D721Med (cell line): Measurements from ENCODE around the gene KYNU.
"Not testable (repeated sequence)": the region's sequence is repeated elsewhere in the genome, so short reads cannot be mapped to it uniquely, and the experiment has no call there.

Source experiments
- DNase-seq: peaks from one replicate; pipeline ENCODE4 v3.0.0; 2011; ENCODE audit warnings: low spot score; ENCODE audit not compliant: insufficient read length
- FAIRE-seq: peaks from 2 replicates; lab custom pipeline; 2011; peaks lifted over from hg19 to GRCh38; lab: Jason Lieb, UNC
- CTCF ChIP-seq: IDR thresholded peaks from 2 replicates; pipeline ENCODE4 v1.5.1; 2012; ENCODE audit warnings: mild to moderate bottlenecking, control low read depth; ENCODE audit not compliant: insufficient read depth; ENCODE audit errors: missing control alignments

KYNU gene

GRCh38 chr2:143088388-143088787 lies 210.9 kb downstream of the KYNU start:
- no peak for TF ChIP-seq CTCF
- DNase-seq (no peak), FAIRE-seq (no peak)

DNA sequence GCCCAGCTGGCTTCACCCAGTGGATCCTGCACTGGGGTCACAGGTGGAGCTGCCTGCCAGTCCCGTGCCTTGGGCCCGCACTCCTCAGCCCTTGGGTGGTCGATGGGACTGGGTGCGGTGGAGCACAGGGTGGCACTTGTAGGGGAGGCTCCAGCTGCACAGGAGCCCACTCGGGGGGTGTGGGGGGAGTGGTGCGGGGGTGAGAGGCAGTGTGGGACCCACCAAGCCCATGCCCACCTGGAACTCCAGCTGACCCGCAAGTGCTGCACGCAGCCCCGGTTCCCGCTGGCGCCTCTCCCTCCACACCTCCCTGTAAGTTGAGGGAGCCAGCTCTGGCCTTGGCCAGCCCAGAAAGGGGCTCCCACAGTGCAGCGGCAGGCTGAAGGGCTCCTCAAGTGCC lies 212.1 kb downstream of the KYNU start:
- DNase-seq, FAIRE-seq: not testable (repeated sequence)
